Measurements from ENCODE around the gene PYURF.

DNA sequence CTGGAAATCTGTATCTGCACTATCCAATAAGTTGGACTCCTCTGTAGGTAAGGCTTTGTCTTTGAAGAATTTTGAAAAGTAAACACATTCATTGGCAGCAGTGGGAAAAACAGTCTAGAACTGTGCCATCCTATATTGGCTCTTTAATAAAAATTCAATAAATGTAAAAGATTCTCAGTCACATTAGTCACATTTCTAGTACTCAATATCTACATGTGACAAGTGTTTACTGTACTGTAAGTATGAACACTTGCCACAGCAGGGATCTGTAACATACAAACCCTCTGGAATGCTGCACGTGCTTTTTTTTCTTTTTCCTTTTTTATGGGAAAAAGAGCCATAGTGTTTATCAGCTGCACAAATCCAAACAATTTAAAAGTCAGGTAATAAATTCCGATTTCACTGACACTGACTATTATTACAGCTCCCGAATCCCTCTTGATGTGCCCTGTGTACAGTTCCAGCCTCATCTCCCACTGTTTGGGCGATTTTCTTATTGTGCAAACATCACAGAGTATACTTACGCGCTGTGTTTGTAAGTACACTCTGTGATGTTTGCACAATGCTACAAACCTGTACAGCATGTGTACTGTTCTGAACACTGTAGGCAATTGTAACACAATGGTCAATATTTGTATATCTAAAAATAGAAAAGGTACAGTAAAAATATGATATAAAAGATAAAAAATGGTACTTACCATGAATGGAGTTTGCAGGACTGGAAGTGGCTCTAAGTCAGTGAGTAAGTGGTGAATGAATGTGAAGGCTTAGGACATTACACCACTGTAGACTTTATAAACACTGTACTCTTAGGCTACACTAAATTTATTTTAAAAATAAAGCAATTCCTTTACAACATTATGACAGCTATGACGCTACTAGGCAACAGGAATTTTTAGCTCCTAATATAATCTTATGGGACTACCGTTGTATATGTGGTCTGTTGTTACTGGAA is 8.7 kb downstream of the PYURF start:
- TF ChIP-seq MXI1 (IDR thresholded peaks at IDR 0.05; ENCODE audit: borderline replicate concordance, low read depth, low read length) (no peak), FOS (IDR thresholded peaks at IDR 0.05; ENCODE audit: low read depth, low read length) (no peak), SMC3 (IDR thresholded peaks at IDR 0.05; ENCODE audit: low read depth, low read length) (no peak), RAD21 (IDR thresholded peaks at IDR 0.05; ENCODE audit: low read length) (no peak), NFE2L2 (IDR thresholded peaks at IDR 0.05; ENCODE audit: low read depth, low read length) (no peak), POLR2A (IDR thresholded peaks at IDR 0.05; ENCODE audit: low read depth, low read length) (no peak), MAFK (IDR thresholded peaks at IDR 0.05; ENCODE audit: low read depth, low read length) (no peak)
- TF ChIP-seq, protein P1, sequence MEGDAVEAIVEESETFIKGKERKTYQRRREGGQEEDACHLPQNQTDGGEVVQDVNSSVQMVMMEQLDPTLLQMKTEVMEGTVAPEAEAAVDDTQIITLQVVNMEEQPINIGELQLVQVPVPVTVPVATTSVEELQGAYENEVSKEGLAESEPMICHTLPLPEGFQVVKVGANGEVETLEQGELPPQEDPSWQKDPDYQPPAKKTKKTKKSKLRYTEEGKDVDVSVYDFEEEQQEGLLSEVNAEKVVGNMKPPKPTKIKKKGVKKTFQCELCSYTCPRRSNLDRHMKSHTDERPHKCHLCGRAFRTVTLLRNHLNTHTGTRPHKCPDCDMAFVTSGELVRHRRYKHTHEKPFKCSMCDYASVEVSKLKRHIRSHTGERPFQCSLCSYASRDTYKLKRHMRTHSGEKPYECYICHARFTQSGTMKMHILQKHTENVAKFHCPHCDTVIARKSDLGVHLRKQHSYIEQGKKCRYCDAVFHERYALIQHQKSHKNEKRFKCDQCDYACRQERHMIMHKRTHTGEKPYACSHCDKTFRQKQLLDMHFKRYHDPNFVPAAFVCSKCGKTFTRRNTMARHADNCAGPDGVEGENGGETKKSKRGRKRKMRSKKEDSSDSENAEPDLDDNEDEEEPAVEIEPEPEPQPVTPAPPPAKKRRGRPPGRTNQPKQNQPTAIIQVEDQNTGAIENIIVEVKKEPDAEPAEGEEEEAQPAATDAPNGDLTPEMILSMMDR (conservative IDR thresholded peaks at IDR 0.05; ENCODE audit: low read depth, low read length), result no peak
